ENCODE data around the gene SLC15A4. TPM values are rescaled to one million over a fixed set of nuclear protein-coding genes. Genes with fewer than 3 reads are reported as not detected.
A peak's percentile ranks its signal among the peaks of the same experiment; 100 is the strongest.

The SLC15A4 gene
- total and polyA plus RNA-seq, 2 of the 13 experiments (the other 11 are each of a cell fraction or from before 2014, with no cell fraction given), result 17.3 to 22.7 TPM

DNA sequence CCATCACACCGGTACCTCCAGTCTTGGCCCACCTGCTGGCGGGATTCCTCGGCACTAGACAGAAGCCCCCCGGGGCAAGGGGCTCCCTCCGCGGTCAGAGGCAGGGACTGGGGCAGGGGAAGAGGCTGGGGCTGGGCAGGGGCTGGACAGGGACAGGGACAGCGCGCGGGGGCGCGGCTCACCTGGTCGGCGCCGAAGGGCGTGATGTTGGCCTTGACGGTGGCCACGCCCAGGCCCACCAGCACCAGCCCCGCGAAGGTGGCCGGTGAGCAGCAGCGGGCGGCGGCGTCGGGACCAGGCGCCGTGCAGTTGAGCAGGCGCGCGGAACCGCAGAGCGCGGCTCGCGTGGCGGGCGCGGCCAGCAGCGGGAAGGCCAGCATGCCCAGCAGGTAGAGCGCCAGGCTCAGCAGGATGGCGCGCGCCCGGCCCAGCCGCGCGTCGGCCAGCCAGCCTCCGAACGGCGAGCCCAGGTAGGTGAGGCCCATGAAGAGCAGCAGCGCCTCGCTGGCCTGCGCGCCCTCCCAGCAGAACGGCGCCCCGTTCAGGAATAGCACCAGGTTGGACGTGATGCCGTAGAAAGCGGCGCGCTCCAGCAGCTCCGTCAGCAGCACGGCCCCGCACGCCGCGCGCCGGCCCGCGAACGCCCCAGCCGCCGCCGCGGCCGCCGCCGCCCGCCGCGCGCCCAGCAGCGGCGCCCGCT, 392 bp downstream of the SLC15A4 start (continued):
- TF ChIP-seq, protein P1, sequence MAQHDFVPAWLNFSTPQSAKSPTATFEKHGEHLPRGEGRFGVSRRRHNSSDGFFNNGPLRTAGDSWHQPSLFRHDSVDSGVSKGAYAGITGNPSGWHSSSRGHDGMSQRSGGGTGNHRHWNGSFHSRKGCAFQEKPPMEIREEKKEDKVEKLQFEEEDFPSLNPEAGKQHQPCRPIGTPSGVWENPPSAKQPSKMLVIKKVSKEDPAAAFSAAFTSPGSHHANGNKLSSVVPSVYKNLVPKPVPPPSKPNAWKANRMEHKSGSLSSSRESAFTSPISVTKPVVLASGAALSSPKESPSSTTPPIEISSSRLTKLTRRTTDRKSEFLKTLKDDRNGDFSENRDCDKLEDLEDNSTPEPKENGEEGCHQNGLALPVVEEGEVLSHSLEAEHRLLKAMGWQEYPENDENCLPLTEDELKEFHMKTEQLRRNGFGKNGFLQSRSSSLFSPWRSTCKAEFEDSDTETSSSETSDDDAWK (CRISPR knock-in tag; IDR thresholded peaks at IDR 0.05), result no peak
- TF ChIP-seq, protein P2, sequence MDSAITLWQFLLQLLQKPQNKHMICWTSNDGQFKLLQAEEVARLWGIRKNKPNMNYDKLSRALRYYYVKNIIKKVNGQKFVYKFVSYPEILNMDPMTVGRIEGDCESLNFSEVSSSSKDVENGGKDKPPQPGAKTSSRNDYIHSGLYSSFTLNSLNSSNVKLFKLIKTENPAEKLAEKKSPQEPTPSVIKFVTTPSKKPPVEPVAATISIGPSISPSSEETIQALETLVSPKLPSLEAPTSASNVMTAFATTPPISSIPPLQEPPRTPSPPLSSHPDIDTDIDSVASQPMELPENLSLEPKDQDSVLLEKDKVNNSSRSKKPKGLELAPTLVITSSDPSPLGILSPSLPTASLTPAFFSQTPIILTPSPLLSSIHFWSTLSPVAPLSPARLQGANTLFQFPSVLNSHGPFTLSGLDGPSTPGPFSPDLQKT (CRISPR knock-in tag; IDR thresholded peaks at IDR 0.05; ENCODE audit: borderline replicate concordance), result no peak
- TF ChIP-seq LCORL (IDR thresholded peaks at IDR 0.05) (no peak), LCORL (CRISPR knock-in tag; IDR thresholded peaks at IDR 0.05) (0 out of 2 replicates have a peak, but pooled peaks have one; percentile 48), HCFC1 (IDR thresholded peaks at IDR 0.05; ENCODE audit: low read depth, low read length) (no peak), BRD4 (CRISPR knock-in tag; IDR thresholded peaks at IDR 0.05) (0 out of 2 replicates have a peak, but pooled peaks have one; percentile 12), ZNF549 (CRISPR knock-in tag; IDR thresholded peaks at IDR 0.05) (no peak), PCBP2 (optimal IDR thresholded peaks at IDR 0.05; ENCODE audit: low read depth, low read length, poor library complexity, severe bottlenecking) (no peak), HES4 (CRISPR knock-in tag; IDR thresholded peaks at IDR 0.05; ENCODE audit: borderline replicate concordance) (peak; percentile 73), TCF12 (IDR thresholded peaks at IDR 0.05) (no peak), TCF12 (CRISPR knock-in tag; IDR thresholded peaks at IDR 0.05) (no peak), SOX6 (IDR thresholded peaks at IDR 0.05) (no peak), SOX6 (CRISPR knock-in tag; IDR thresholded peaks at IDR 0.05) (no peak), KDM4B (CRISPR knock-in tag; IDR thresholded peaks at IDR 0.05) (no peak)
- TF ChIP-seq, protein P3, sequence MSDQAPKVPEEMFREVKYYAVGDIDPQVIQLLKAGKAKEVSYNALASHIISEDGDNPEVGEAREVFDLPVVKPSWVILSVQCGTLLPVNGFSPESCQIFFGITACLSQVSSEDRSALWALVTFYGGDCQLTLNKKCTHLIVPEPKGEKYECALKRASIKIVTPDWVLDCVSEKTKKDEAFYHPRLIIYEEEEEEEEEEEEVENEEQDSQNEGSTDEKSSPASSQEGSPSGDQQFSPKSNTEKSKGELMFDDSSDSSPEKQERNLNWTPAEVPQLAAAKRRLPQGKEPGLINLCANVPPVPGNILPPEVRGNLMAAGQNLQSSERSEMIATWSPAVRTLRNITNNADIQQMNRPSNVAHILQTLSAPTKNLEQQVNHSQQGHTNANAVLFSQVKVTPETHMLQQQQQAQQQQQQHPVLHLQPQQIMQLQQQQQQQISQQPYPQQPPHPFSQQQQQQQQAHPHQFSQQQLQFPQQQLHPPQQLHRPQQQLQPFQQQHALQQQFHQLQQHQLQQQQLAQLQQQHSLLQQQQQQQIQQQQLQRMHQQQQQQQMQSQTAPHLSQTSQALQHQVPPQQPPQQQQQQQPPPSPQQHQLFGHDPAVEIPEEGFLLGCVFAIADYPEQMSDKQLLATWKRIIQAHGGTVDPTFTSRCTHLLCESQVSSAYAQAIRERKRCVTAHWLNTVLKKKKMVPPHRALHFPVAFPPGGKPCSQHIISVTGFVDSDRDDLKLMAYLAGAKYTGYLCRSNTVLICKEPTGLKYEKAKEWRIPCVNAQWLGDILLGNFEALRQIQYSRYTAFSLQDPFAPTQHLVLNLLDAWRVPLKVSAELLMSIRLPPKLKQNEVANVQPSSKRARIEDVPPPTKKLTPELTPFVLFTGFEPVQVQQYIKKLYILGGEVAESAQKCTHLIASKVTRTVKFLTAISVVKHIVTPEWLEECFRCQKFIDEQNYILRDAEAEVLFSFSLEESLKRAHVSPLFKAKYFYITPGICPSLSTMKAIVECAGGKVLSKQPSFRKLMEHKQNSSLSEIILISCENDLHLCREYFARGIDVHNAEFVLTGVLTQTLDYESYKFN (CRISPR knock-in tag; conservative IDR thresholded peaks at IDR 0.05), result no peak
- TF ChIP-seq, protein P4, sequence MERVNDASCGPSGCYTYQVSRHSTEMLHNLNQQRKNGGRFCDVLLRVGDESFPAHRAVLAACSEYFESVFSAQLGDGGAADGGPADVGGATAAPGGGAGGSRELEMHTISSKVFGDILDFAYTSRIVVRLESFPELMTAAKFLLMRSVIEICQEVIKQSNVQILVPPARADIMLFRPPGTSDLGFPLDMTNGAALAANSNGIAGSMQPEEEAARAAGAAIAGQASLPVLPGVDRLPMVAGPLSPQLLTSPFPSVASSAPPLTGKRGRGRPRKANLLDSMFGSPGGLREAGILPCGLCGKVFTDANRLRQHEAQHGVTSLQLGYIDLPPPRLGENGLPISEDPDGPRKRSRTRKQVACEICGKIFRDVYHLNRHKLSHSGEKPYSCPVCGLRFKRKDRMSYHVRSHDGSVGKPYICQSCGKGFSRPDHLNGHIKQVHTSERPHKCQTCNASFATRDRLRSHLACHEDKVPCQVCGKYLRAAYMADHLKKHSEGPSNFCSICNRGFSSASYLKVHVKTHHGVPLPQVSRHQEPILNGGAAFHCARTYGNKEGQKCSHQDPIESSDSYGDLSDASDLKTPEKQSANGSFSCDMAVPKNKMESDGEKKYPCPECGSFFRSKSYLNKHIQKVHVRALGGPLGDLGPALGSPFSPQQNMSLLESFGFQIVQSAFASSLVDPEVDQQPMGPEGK (CRISPR knock-in tag; IDR thresholded peaks at IDR 0.05), result 0 out of 2 replicates have a peak, but pooled peaks have one; percentile 15
- TF ChIP-seq, protein P5, sequence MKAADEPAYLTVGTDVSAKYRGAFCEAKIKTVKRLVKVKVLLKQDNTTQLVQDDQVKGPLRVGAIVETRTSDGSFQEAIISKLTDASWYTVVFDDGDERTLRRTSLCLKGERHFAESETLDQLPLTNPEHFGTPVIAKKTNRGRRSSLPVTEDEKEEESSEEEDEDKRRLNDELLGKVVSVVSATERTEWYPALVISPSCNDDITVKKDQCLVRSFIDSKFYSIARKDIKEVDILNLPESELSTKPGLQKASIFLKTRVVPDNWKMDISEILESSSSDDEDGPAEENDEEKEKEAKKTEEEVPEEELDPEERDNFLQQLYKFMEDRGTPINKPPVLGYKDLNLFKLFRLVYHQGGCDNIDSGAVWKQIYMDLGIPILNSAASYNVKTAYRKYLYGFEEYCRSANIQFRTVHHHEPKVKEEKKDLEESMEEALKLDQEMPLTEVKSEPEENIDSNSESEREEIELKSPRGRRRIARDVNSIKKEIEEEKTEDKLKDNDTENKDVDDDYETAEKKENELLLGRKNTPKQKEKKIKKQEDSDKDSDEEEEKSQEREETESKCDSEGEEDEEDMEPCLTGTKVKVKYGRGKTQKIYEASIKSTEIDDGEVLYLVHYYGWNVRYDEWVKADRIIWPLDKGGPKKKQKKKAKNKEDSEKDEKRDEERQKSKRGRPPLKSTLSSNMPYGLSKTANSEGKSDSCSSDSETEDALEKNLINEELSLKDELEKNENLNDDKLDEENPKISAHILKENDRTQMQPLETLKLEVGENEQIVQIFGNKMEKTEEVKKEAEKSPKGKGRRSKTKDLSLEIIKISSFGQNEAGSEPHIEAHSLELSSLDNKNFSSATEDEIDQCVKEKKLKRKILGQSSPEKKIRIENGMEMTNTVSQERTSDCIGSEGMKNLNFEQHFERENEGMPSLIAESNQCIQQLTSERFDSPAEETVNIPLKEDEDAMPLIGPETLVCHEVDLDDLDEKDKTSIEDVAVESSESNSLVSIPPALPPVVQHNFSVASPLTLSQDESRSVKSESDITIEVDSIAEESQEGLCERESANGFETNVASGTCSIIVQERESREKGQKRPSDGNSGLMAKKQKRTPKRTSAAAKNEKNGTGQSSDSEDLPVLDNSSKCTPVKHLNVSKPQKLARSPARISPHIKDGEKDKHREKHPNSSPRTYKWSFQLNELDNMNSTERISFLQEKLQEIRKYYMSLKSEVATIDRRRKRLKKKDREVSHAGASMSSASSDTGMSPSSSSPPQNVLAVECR (CRISPR knock-in tag; IDR thresholded peaks at IDR 0.05; ENCODE audit: borderline replicate concordance), result peak; percentile 24; the same call in 1 of the 2 replicates
